Upper lobe of left lung (tissue), 4 donors: ENCODE data around the gene ATP2B1.

Experiments
- CTCF ChIP-seq, 6 experiments: fragments of 450-650 bp in 4 of 6; fragments of 200-600 bp in 2 of 6; sonication (generic) in 2 of 6; IDR thresholded peaks; one replicate each; pipeline ENCODE4 v1.5.1; 2016 to 2019; ENCODE audit warnings: antibody characterized with exemption in 6 of 6
- EP300 ChIP-seq, 4 donors: sonication (generic); formaldehyde crosslinking; IDR thresholded peaks; one replicate each; pipeline ENCODE4 v1.5.1; 2017; ENCODE audit warnings: antibody characterized with exemption in 4 of 4, control low read depth in 2 of 4
- POLR2A ChIP-seq, 4 donors: fragments of 450-650 bp; IDR thresholded peaks; one replicate each; pipeline ENCODE4 v1.5.1; 2016 to 2017; ENCODE audit warnings: antibody characterized with exemption in 4 of 4, mild to moderate bottlenecking in 2 of 4
- POLR2AphosphoS5 ChIP-seq, 2 donors: sonication (generic); formaldehyde crosslinking; IDR thresholded peaks; one replicate each; pipeline ENCODE4 v1.5.1; 2017; ENCODE audit warnings: antibody characterized with exemption in 2 of 2

GRCh38 chr12:89546151-89546550 is 162.5 kb downstream of the ATP2B1 start:
- TF ChIP-seq CTCF (IDR thresholded peaks at IDR 0.05) (no peak), EP300 (IDR thresholded peaks at IDR 0.05) (no peak), POLR2A (IDR thresholded peaks at IDR 0.05) (no peak), POLR2AphosphoS5 (IDR thresholded peaks at IDR 0.05) (peak in 1 of 2 donors; percentile 23)
